ENCODE data around the gene CD300LD.

- TF ChIP-seq, protein P1, sequence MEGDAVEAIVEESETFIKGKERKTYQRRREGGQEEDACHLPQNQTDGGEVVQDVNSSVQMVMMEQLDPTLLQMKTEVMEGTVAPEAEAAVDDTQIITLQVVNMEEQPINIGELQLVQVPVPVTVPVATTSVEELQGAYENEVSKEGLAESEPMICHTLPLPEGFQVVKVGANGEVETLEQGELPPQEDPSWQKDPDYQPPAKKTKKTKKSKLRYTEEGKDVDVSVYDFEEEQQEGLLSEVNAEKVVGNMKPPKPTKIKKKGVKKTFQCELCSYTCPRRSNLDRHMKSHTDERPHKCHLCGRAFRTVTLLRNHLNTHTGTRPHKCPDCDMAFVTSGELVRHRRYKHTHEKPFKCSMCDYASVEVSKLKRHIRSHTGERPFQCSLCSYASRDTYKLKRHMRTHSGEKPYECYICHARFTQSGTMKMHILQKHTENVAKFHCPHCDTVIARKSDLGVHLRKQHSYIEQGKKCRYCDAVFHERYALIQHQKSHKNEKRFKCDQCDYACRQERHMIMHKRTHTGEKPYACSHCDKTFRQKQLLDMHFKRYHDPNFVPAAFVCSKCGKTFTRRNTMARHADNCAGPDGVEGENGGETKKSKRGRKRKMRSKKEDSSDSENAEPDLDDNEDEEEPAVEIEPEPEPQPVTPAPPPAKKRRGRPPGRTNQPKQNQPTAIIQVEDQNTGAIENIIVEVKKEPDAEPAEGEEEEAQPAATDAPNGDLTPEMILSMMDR (IDR thresholded peaks at IDR 0.05), result no peak
- no peak for TF ChIP-seq POLR2A (IDR thresholded peaks at IDR 0.05)
Observed at GRCh38 chr17:74547264-74547663, 44.8 kb downstream of the CD300LD start.
